Neural progenitor cell (in vitro differentiated cells): Measurements from ENCODE around the gene IL1RAPL1.

Experiments
- EZH2 ChIP-seq: fragments of 200-600 bp; sonication (generic); IDR thresholded peaks from 2 replicates; pipeline ENCODE4 v1.6.1; 2017; ENCODE audit warnings: antibody characterized with exemption, mild to moderate bottlenecking, moderate library complexity
- EZH2phosphoT487 ChIP-seq: fragments of 200-600 bp; sonication (generic); IDR thresholded peaks from 2 replicates; pipeline ENCODE4 v1.6.1; 2017; ENCODE audit warnings: antibody characterized with exemption
- TF ChIP-seq, protein P1 (sequence below): fragments of 200-600 bp; sonication (generic); IDR thresholded peaks from 2 replicates; pipeline ENCODE4 v1.5.1; 2017; ENCODE audit warnings: antibody characterized with exemption, mild to moderate bottlenecking

DNA sequence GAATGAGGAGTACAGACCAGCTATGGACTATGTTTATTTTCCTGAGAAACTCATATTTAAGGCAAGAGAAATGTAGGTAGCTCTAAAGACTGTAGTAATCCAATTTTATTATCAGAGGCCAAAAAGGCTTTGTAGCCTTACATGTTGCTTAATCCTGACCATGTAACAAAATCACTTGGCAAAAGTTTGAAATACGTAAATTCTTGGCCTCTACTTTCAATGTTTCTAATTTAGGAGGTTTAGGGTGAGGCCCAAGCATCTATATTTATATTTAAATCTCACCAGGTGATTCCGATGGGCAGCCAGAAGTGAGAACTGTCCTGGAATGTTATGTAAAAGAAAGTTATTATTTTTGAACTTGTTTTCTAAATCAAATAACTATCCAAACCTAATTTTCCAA is 289.7 kb downstream of the IL1RAPL1 start:
- TF ChIP-seq, protein P1, sequence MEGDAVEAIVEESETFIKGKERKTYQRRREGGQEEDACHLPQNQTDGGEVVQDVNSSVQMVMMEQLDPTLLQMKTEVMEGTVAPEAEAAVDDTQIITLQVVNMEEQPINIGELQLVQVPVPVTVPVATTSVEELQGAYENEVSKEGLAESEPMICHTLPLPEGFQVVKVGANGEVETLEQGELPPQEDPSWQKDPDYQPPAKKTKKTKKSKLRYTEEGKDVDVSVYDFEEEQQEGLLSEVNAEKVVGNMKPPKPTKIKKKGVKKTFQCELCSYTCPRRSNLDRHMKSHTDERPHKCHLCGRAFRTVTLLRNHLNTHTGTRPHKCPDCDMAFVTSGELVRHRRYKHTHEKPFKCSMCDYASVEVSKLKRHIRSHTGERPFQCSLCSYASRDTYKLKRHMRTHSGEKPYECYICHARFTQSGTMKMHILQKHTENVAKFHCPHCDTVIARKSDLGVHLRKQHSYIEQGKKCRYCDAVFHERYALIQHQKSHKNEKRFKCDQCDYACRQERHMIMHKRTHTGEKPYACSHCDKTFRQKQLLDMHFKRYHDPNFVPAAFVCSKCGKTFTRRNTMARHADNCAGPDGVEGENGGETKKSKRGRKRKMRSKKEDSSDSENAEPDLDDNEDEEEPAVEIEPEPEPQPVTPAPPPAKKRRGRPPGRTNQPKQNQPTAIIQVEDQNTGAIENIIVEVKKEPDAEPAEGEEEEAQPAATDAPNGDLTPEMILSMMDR: no peak
- TF ChIP-seq EZH2phosphoT487 (no peak), EZH2 (no peak)
